ENCODE data around the gene OR12D1.

OR12D1 gene

DNA sequence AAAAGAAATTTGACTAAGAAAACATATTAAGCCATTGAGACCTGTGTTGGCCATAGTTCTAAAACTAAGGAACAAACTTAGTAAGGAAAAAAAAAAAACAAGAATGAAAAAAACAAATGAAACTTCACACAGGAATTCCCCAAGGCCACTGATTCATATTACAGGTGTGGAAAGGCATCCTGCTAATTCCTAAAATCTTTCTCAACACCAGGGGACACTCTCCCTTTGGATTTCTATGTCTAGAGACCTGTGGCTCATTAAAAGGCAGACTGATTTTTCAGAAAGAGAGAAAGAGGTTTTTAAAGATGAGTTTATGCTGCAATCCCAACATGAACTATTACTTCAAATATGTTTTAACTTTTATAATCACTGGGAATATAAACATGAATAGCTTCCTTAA, at the start of gene OR12D1:
Gene OR12D1 (plus strand): TSS at position 341 of the 400 bp plus-strand sequence.
- Histone ChIP-seq H3K27me3 (ENCODE audit: low read depth, low read length) (no peaks in the 10 kb centered on the region), H3K27ac (ENCODE audit: low read length) (no peak within 1 kb of the TSS), H3K9me3 (ENCODE audit: control insufficient read depth in 1 of 2, low read length in 2 of 2) (peaks cover 0 to 5% of the 10 kb centered on the region in 2 donors), H3K4me1 (ENCODE audit: control insufficient read depth in 1 of 2, insufficient read depth in 2 of 2, low read length in 2 of 2) (no peaks in the 10 kb centered on the region), H3K4me3 (ENCODE audit: low read depth in 1 of 2, low read length in 2 of 2) (no peak within 1 kb of the TSS), H3K36me3 (ENCODE audit: control insufficient read depth in 1 of 2, insufficient read depth in 2 of 2, low read length in 2 of 2) (no peaks in the 10 kb centered on the region)

DNA sequence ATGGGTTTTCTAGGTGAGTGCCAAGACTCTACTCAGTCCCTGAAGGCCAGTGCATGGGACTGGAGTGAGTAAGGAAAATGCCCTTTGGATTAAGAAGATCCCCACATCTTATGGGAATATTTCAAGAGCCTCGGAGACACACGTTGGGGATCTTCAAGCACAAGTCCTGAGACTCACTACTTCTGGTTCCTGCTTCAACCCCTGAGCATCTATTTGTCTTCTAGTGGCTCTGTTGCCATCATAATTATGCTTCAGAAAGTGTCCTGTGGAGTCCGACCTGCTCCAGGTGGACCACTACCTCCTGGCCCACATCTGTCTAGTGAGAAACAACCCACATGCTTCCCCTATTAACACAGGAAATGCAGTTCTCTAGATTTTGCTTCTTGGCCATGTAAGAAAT, 46.0 kb upstream of the OR12D1 start, which contains the start of gene OR5V1:
Gene OR5V1 (minus strand): TSS at position 101 of the 400 bp plus-strand sequence. CDS start 12,670 bp downstream, outside the sequence.
- H3K27ac ChIP-seq (ENCODE audit: low read length), result no peak within 1 kb of the TSS
- H3K36me3 ChIP-seq (ENCODE audit: control insufficient read depth in 1 of 2, insufficient read depth in 2 of 2, low read length in 2 of 2), result no peaks in the 10 kb centered on the region
- no peak within 1 kb of the TSS for H3K4me3 ChIP-seq (ENCODE audit: low read depth in 1 of 2, low read length in 2 of 2)
- no peaks in the 10 kb centered on the region for H3K4me1 ChIP-seq (ENCODE audit: control insufficient read depth in 1 of 2, insufficient read depth in 2 of 2, low read length in 2 of 2)
- no peaks in the 10 kb centered on the region for H3K9me3 ChIP-seq (ENCODE audit: control insufficient read depth in 1 of 2, low read length in 2 of 2)
- no peaks in the 10 kb centered on the region for H3K27me3 ChIP-seq (ENCODE audit: low read depth, low read length)

DNA sequence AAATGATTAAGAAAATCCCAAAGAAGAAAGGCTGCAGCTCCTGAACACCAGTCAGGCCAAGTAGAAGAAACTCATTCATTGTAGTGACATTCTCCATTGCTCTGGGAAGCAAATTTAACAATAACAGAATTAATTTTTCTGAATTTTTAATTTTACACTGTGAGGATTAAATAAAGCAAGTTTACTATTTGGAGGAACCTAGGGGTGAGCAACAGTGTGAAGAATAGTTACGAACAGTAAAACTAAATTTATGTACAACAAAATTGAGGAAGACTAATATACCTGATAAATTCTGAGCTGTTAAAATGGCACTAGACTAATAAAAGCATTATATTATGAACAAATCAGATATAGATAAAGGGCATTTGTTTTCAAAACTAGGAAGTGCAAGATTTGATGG, 39.5 kb upstream of the OR12D1 start, which contains the start of gene OR12D3:
Gene OR12D3 (minus strand): TSS at position 101 of the 400 bp plus-strand sequence. CDS start 4 bp downstream, at position 97.
- Histone ChIP-seq H3K36me3 (ENCODE audit: control insufficient read depth in 1 of 2, insufficient read depth in 2 of 2, low read length in 2 of 2) (no peaks in the 10 kb centered on the region), H3K4me1 (ENCODE audit: control insufficient read depth in 1 of 2, insufficient read depth in 2 of 2, low read length in 2 of 2) (no peaks in the 10 kb centered on the region), H3K9me3 (ENCODE audit: control insufficient read depth in 1 of 2, low read length in 2 of 2) (no peaks in the 10 kb centered on the region), H3K4me3 (ENCODE audit: low read depth in 1 of 2, low read length in 2 of 2) (no peak within 1 kb of the TSS), H3K27me3 (ENCODE audit: low read depth, low read length) (no peaks in the 10 kb centered on the region), H3K27ac (ENCODE audit: low read length) (no peak within 1 kb of the TSS)

DNA sequence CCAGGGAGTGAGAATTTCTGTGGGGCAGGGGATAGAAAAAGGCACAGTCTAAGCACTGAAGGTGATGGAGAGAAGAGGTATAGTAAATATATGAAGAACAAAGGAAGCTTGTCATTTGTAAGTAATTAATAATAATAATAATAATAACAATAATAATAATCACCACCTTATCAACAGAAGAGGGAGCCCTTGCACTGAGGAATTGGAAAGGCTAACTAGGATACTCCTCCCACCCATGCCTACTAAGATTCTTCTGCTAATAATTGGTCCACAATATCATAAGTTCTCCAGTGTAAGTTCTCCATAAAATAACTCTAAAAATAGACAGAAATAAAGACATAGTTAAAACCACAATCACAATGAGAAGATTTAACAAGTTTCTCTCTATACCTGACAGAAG, 38.7 kb upstream of the OR12D1 start:
- H3K4me3 ChIP-seq (ENCODE audit: low read depth in 1 of 2, low read length in 2 of 2), result no peak overlapping the region
- no peak overlapping the region for H3K27ac ChIP-seq (ENCODE audit: low read length)
- no peaks in the 10 kb centered on the region for H3K9me3 ChIP-seq (ENCODE audit: control insufficient read depth in 1 of 2, low read length in 2 of 2)
- H3K4me1 ChIP-seq (ENCODE audit: control insufficient read depth in 1 of 2, insufficient read depth in 2 of 2, low read length in 2 of 2), result no peaks in the 10 kb centered on the region
- no peaks in the 10 kb centered on the region for H3K36me3 ChIP-seq (ENCODE audit: control insufficient read depth in 1 of 2, insufficient read depth in 2 of 2, low read length in 2 of 2)
- H3K27me3 ChIP-seq (ENCODE audit: low read depth, low read length), result no peaks in the 10 kb centered on the region

DNA sequence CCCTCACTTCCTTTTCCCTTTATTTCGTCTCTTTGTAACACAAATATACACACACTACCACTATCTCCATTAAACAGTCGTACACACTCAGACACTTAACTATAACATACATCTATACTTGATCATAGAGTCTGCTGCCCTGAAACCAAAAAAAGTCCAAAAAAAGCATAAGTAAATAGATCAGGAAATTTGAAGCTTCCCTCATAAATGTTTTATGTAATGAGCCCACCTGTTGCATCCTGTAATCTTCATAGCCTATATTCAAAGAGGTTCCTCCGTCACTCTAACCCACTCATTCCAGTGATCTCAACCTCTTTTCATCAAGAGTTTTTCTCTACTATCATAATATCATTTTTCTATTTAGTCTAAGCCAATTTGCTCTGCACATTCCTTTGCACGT, 26.2 kb upstream of the OR12D1 start:
- Histone ChIP-seq H3K4me3 (ENCODE audit: low read depth in 1 of 2, low read length in 2 of 2) (no peak overlapping the region), H3K27ac (ENCODE audit: low read length) (no peak overlapping the region), H3K27me3 (ENCODE audit: low read depth, low read length) (no peaks in the 10 kb centered on the region), H3K9me3 (ENCODE audit: control insufficient read depth in 1 of 2, low read length in 2 of 2) (no peaks in the 10 kb centered on the region), H3K36me3 (ENCODE audit: control insufficient read depth in 1 of 2, insufficient read depth in 2 of 2, low read length in 2 of 2) (no peaks in the 10 kb centered on the region), H3K4me1 (ENCODE audit: control insufficient read depth in 1 of 2, insufficient read depth in 2 of 2, low read length in 2 of 2) (no peaks in the 10 kb centered on the region)

DNA sequence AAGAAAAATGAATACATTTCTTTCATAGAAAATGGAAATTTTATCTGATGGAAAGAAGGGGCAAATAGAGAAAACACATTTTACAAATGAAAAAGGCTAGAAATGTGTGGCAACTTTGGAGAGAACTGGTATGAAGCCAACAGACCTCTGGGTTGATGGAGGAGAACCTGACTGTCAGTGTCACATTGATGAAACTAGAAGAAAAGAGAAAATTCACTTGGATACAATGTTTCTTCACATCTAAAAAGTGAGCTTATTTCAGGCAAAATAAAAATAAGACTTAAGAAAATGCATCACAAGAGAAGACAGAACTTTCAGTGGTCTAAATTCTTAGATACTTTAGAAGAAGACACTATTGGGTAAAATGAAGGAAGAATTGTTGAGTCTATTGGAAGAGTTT, 19.4 kb upstream of the OR12D1 start, which contains the start of gene OR12D2:
Gene OR12D2 (plus strand): TSS at position 301 of the 400 bp plus-strand sequence. CDS start 1,069 bp downstream, outside the sequence.
- Histone ChIP-seq H3K27ac (ENCODE audit: low read length) (no peak within 1 kb of the TSS), H3K4me1 (ENCODE audit: control insufficient read depth in 1 of 2, insufficient read depth in 2 of 2, low read length in 2 of 2) (no peaks in the 10 kb centered on the region), H3K27me3 (ENCODE audit: low read depth, low read length) (no peaks in the 10 kb centered on the region), H3K9me3 (ENCODE audit: control insufficient read depth in 1 of 2, low read length in 2 of 2) (no peaks in the 10 kb centered on the region), H3K36me3 (ENCODE audit: control insufficient read depth in 1 of 2, insufficient read depth in 2 of 2, low read length in 2 of 2) (no peaks in the 10 kb centered on the region), H3K4me3 (ENCODE audit: low read depth in 1 of 2, low read length in 2 of 2) (no peak within 1 kb of the TSS)

DNA sequence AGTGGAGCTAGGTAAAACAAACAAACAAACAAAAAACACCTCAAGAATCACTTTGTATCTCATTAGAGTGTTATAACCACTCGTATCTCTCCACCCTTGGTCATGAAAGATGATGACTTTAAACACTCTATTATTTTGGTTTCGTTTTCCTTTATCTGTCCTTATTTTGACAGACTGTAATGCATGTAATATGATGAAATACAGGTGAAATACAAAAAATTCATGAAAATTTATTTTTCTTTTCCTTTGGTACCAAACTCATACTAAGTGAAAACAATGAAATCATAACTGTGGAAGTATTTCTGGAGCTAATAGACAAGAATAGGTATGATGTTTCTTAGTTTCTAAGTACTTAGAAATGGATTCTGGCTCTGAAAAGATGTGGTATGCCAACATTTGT, 15.2 kb upstream of the OR12D1 start:
- Histone ChIP-seq H3K27me3 (ENCODE audit: low read depth, low read length) (no peaks in the 10 kb centered on the region), H3K4me1 (ENCODE audit: control insufficient read depth in 1 of 2, insufficient read depth in 2 of 2, low read length in 2 of 2) (no peaks in the 10 kb centered on the region), H3K27ac (ENCODE audit: low read length) (no peak overlapping the region), H3K9me3 (ENCODE audit: control insufficient read depth in 1 of 2, low read length in 2 of 2) (no peaks in the 10 kb centered on the region), H3K36me3 (ENCODE audit: control insufficient read depth in 1 of 2, insufficient read depth in 2 of 2, low read length in 2 of 2) (no peaks in the 10 kb centered on the region), H3K4me3 (ENCODE audit: low read depth in 1 of 2, low read length in 2 of 2) (no peak overlapping the region)

DNA sequence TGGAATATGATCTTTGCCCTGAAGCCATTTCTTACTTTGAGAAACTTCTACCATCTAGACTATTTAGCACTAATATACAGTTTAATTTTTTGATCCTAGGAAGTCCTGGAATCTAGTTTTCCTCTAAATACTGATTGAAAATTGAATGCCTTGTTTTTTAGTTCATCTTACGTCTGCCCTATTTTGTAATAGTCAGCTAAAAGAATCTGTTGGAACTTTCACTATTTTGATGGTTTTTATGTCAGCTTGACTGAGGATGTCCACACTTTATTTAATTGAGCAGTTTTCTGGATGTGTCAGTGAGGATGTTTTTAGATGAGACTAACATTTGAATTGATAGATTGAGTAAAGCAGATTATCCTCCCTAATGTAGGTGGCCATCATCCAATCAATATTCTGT, 10.9 kb upstream of the OR12D1 start:
- no peaks in the 10 kb centered on the region for H3K36me3 ChIP-seq (ENCODE audit: control insufficient read depth in 1 of 2, insufficient read depth in 2 of 2, low read length in 2 of 2)
- no peaks in the 10 kb centered on the region for H3K4me1 ChIP-seq (ENCODE audit: control insufficient read depth in 1 of 2, insufficient read depth in 2 of 2, low read length in 2 of 2)
- no peak overlapping the region for H3K4me3 ChIP-seq (ENCODE audit: low read depth in 1 of 2, low read length in 2 of 2)
- H3K27me3 ChIP-seq (ENCODE audit: low read depth, low read length), result no peaks in the 10 kb centered on the region
- no peak overlapping the region for H3K27ac ChIP-seq (ENCODE audit: low read length)
- H3K9me3 ChIP-seq (ENCODE audit: control insufficient read depth in 1 of 2, low read length in 2 of 2), result peaks cover 0 to 3% of the 10 kb centered on the region in 2 donors

DNA sequence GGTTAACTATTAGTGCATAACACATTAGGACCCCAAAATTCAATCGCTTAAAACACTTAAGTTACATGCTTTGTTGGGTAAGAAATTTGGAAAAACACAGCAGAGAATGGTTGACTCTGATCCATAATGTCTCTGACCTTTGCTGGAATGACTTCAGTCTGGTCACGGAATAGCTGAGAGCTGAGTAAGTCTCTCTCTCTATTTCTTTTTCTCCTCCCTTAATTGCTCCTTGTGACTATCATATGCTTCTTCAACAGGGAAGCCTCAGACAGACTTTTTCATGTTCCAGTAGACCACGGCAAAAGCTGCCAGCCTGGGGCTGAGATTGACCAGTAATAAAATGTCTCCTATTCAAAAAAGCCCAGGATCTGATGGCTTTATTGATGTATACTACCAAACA, 4.8 kb downstream of the OR12D1 start:
- Histone ChIP-seq H3K4me1 (ENCODE audit: control insufficient read depth in 1 of 2, insufficient read depth in 2 of 2, low read length in 2 of 2) (no peaks in the 10 kb centered on the region), H3K36me3 (ENCODE audit: control insufficient read depth in 1 of 2, insufficient read depth in 2 of 2, low read length in 2 of 2) (no peaks in the 10 kb centered on the region), H3K27ac (ENCODE audit: low read length) (no peak overlapping the region), H3K9me3 (ENCODE audit: control insufficient read depth in 1 of 2, low read length in 2 of 2) (no peaks in the 10 kb centered on the region), H3K4me3 (ENCODE audit: low read depth in 1 of 2, low read length in 2 of 2) (no peak overlapping the region), H3K27me3 (ENCODE audit: low read depth, low read length) (no peaks in the 10 kb centered on the region)

DNA sequence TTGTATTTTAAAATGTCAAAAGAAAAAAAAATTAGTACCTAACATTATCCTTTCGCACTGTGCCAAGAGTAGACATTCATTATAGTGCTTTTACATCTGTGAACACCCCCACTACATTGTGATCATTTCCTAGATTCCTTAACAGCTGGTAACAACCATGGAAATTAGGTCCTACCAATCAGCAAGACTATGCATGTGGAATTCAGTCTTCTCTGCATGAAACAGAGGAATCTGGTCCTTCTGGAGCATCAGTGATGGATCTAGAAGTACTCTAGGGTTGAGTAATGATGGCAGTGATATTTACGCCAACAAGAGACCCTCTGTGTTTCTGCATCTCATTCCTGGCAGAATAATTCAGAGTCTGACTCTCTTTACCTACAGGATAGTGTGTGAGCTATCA, 9.4 kb downstream of the OR12D1 start:
- Histone ChIP-seq H3K4me1 (ENCODE audit: control insufficient read depth in 1 of 2, insufficient read depth in 2 of 2, low read length in 2 of 2) (no peaks in the 10 kb centered on the region), H3K4me3 (ENCODE audit: low read depth in 1 of 2, low read length in 2 of 2) (no peak overlapping the region), H3K9me3 (ENCODE audit: control insufficient read depth in 1 of 2, low read length in 2 of 2) (no peaks in the 10 kb centered on the region), H3K36me3 (ENCODE audit: control insufficient read depth in 1 of 2, insufficient read depth in 2 of 2, low read length in 2 of 2) (no peaks in the 10 kb centered on the region), H3K27me3 (ENCODE audit: low read depth, low read length) (no peaks in the 10 kb centered on the region), H3K27ac (ENCODE audit: low read length) (no peak overlapping the region)

DNA sequence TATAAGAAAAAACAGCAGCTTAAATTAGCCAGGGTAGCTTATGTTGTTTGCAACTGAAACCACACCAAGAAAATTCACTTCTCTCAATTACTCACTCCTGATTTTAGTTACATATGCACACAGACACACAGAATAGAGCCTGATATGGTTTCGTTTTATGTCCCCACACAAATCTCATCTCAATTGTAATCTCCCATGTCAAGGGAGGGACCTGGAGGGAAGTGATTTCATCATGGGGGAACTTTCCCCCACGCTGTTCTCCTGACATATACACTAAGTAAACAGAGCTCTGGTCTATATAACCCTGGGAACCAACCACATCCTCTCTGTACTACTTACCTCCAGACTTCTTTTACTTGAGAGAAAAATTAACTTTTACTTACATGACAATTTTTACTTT, 9.8 kb downstream of the OR12D1 start:
- Histone ChIP-seq H3K27me3 (ENCODE audit: low read depth, low read length) (no peaks in the 10 kb centered on the region), H3K4me3 (ENCODE audit: low read depth in 1 of 2, low read length in 2 of 2) (no peak overlapping the region), H3K36me3 (ENCODE audit: control insufficient read depth in 1 of 2, insufficient read depth in 2 of 2, low read length in 2 of 2) (no peaks in the 10 kb centered on the region), H3K4me1 (ENCODE audit: control insufficient read depth in 1 of 2, insufficient read depth in 2 of 2, low read length in 2 of 2) (no peaks in the 10 kb centered on the region), H3K27ac (ENCODE audit: low read length) (no peak overlapping the region), H3K9me3 (ENCODE audit: control insufficient read depth in 1 of 2, low read length in 2 of 2) (no peaks in the 10 kb centered on the region)

DNA sequence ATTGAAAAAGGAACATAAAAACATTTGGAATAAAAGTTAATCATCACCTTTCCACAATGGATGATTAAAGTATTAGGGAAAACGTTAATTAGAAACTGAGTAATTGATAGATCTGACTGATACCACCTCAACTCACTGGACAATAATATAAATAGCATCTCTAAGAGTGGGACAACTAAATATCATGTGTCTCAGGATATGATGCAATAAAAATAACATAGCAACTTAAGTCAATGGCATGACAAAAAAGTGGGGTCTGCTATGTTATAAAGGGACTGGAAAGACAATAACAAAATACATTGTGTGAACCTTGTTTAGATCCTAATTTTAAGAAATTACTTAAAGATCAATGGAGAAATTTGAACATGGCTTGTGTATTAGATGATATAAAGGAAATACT, 10.3 kb downstream of the OR12D1 start:
- Histone ChIP-seq H3K27ac (ENCODE audit: low read length) (no peak overlapping the region), H3K9me3 (ENCODE audit: control insufficient read depth in 1 of 2, low read length in 2 of 2) (no peaks in the 10 kb centered on the region), H3K36me3 (ENCODE audit: control insufficient read depth in 1 of 2, insufficient read depth in 2 of 2, low read length in 2 of 2) (no peaks in the 10 kb centered on the region), H3K4me1 (ENCODE audit: control insufficient read depth in 1 of 2, insufficient read depth in 2 of 2, low read length in 2 of 2) (no peaks in the 10 kb centered on the region), H3K27me3 (ENCODE audit: low read depth, low read length) (no peaks in the 10 kb centered on the region), H3K4me3 (ENCODE audit: low read depth in 1 of 2, low read length in 2 of 2) (no peak overlapping the region)
